Astrocyte of the cerebellum (primary cell): Measurements from ENCODE around the gene SLC5A1.

ENCODE experiments used
- DNase-seq: peaks from one replicate; pipeline ENCODE4 v3.0.0-alpha.2; 2011; ENCODE audit warnings: low read depth
- H3K4me3 ChIP-seq: 2 replicates; pipeline ENCODE4 v1.5.1; 2011; ENCODE audit warnings: mild to moderate bottlenecking, low read depth, low read length, moderate library complexity
- in situ Hi-C: cut with HindIII; loops from 2 replicates; pipeline ENCODE4 v1.10.0; 2017; ENCODE audit warnings: low sequenced_read_pairs
- TF ChIP-seq, protein P1 (sequence below): IDR thresholded peaks from 2 replicates; pipeline ENCODE4 v1.5.1; 2012; ENCODE audit warnings: low read length, low read depth, moderate library complexity, mild to moderate bottlenecking; ENCODE audit errors: missing control alignments

Gene SLC5A1

DNA sequence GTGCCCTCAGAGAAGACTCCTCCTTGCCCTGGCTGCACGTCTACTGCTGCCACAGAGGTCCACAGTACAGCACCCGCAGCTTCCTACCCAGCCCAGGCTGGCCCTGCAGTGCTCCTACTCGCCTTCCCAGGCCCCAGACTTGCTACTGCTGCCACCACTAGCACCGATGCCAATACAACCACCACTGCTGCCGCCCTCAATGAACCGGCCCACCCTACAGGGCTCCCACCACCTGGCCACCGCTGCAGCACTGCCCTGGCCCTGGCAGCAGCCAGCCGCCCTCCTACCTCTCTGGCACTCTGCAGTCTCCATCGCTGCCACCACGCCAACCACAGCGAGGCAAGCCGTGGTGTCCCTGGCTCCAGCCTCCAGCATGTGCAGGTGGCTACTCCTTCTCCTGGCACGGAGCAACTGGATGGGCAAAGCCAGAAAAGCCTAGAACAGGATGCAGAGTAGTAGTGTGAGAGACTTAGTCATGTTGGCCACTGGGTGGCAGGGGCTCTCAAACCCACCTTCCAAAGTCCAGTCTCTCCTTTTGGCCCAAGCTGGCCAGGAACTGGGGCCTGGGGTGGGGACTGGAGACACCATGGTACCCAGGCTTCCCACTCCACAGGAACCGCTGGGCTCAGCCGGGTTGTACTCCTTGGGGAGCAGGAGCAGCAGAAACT lies 76.6 kb downstream of the SLC5A1 start:
- in situ Hi-C loops = no loop called here
- TF ChIP-seq, protein P1, sequence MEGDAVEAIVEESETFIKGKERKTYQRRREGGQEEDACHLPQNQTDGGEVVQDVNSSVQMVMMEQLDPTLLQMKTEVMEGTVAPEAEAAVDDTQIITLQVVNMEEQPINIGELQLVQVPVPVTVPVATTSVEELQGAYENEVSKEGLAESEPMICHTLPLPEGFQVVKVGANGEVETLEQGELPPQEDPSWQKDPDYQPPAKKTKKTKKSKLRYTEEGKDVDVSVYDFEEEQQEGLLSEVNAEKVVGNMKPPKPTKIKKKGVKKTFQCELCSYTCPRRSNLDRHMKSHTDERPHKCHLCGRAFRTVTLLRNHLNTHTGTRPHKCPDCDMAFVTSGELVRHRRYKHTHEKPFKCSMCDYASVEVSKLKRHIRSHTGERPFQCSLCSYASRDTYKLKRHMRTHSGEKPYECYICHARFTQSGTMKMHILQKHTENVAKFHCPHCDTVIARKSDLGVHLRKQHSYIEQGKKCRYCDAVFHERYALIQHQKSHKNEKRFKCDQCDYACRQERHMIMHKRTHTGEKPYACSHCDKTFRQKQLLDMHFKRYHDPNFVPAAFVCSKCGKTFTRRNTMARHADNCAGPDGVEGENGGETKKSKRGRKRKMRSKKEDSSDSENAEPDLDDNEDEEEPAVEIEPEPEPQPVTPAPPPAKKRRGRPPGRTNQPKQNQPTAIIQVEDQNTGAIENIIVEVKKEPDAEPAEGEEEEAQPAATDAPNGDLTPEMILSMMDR = no peak
- no peak for DNase-seq
- no peak overlapping the region for H3K4me3 ChIP-seq

DNA sequence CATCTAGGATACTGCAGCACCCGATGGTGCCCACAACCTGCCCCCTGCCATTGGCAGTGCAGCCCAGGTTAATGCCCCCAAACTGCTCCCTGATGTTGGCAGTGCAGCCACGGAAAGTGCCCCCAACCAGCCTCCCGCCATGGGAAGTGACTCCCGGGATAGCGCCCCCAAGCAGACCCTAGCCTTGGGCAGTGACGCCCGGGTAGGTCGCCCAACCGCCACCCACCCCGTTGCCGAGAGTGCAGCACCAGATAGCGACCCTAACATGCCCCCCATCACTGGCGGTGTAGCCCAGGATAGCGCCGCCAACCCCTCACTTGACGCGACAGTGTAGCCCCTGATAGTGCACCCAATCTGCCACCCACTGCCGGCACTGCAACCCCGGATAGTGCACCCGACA lies 77.5 kb downstream of the SLC5A1 start:
- DNase-seq = no peak
- H3K4me3 ChIP-seq = no peak overlapping the region
- in situ Hi-C loops = no loop called here
- TF ChIP-seq, protein P1 = no peak

- in situ Hi-C loops = no loop called here
- TF ChIP-seq, protein P1 = no peak
- no peak overlapping the region for H3K4me3 ChIP-seq
- no peak for DNase-seq
Observed at GRCh38 chr22:32122899-32123298, 79.8 kb downstream of the SLC5A1 start.

GRCh38 chr22:32123657-32124056 lies 80.6 kb downstream of the SLC5A1 start:
- in situ Hi-C loops = no loop called here
- H3K4me3 ChIP-seq = no peak overlapping the region
- no peak for DNase-seq
- TF ChIP-seq, protein P1 = no peak

- H3K4me3 ChIP-seq = no peak overlapping the region
- TF ChIP-seq, protein P1 = no peak
- DNase-seq = no peak
- in situ Hi-C loops = no loop called here
Observed at GRCh38 chr22:32127904-32128303, 84.8 kb downstream of the SLC5A1 start.

GRCh38 chr22:32130464-32130863 lies 87.4 kb downstream of the SLC5A1 start:
- TF ChIP-seq, protein P1 = no peak
- in situ Hi-C loops = no loop called here
- DNase-seq = no peak
- no peak overlapping the region for H3K4me3 ChIP-seq
